Keratinocyte (primary cell): ENCODE results near the gene TMEM271.

Source experiments
- EZH2 ChIP-seq: IDR thresholded peaks from one replicate; pipeline ENCODE4 v1.6.1; 2012; ENCODE audit warnings: inconsistent platforms, mild to moderate bottlenecking, low read length, moderate library complexity
- TF ChIP-seq, protein P1 (sequence below), 3 experiments: IDR thresholded peaks in 1 of 3; conservative IDR thresholded peaks in 1 of 3; optimal IDR thresholded peaks in 1 of 3; 2 replicates in 2 of 3; 3 replicates in 1 of 3; pipeline versions ENCODE3 to v1.5.1; 2011; ENCODE audit warnings: low read length in 3 of 3, mild to moderate bottlenecking in 3 of 3, moderate library complexity in 2 of 3, control low read depth in 1 of 3, inconsistent platforms in 1 of 3; ENCODE audit not compliant: insufficient read depth in 2 of 3; ENCODE audit errors: extremely low read depth in 1 of 3

DNA sequence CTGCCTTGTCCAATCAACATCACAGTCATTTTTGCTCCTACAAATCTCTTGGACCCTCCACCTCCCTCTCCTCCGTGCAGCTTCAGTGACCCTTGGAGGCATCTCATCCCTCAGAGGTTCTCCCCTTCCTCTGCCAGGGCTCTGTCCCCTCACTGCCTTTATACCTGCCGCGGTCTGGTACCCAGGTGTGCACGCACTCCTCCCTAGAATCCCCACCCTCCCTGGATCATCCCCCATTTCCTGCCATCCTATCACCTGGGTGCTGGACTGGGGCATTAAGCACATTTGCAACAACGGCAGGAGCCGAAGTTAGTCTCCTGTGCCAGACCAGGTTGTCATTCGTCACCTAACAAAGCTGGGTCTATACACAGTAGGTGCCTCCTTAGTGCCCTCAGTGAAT is 10.1 kb downstream of the TMEM271 start:
- TF ChIP-seq, protein P1, sequence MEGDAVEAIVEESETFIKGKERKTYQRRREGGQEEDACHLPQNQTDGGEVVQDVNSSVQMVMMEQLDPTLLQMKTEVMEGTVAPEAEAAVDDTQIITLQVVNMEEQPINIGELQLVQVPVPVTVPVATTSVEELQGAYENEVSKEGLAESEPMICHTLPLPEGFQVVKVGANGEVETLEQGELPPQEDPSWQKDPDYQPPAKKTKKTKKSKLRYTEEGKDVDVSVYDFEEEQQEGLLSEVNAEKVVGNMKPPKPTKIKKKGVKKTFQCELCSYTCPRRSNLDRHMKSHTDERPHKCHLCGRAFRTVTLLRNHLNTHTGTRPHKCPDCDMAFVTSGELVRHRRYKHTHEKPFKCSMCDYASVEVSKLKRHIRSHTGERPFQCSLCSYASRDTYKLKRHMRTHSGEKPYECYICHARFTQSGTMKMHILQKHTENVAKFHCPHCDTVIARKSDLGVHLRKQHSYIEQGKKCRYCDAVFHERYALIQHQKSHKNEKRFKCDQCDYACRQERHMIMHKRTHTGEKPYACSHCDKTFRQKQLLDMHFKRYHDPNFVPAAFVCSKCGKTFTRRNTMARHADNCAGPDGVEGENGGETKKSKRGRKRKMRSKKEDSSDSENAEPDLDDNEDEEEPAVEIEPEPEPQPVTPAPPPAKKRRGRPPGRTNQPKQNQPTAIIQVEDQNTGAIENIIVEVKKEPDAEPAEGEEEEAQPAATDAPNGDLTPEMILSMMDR (optimal IDR thresholded peaks at IDR 0.05 in 1 of 3, IDR thresholded peaks at IDR 0.05 in 1 of 3, conservative IDR thresholded peaks at IDR 0.05 in 1 of 3; ENCODE audit: extremely low read depth in 1 of 3, insufficient read depth in 2 of 3, low read length in 3 of 3), result no peak
- TF ChIP-seq EZH2, result no peak
